ENCODE measurements around the gene CST5. TPM values are rescaled to one million over a fixed set of nuclear protein-coding genes. Genes with fewer than 3 reads are reported as not detected.
"Not testable (repeated sequence)": the region's sequence is repeated elsewhere in the genome, so short reads cannot be mapped to it uniquely, and the experiment has no call there.

CST5 gene
- total RNA-seq, 4 donors from 2014 or later: 1.4 to 4.5 (median 3.7) TPM; not detected in 1

DNA sequence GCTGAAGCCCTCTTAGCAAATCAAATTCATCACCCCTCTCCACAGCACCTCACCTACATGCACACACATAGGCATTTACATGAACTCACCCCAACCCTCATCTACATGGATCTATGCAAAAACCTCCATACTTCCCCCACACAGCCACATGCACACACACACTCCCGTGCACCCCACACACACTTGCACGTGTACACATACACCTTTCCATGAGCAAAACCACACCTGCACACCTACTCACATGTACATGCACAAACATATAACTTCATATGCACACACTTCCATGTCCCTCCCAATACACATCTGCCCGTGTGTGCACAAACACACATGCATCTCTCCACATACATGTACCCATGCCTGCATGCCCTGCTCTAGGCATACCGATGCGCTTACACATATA lies 23.3 kb downstream of the CST5 start:
- Histone ChIP-seq H3K4me3 (no peak overlapping the region), H3K4me1 (peaks cover 0 to 53% (median 40%) of the 10 kb centered on the region in 4 donors), H3K27ac (replicated peaks in 1 of 4) (no peak overlapping the region), H3K27me3 (no peaks in the 10 kb centered on the region), H3K36me3 (no peaks in the 10 kb centered on the region), H3K9me3 (no peaks in the 10 kb centered on the region)
- TF ChIP-seq POLR2A (IDR thresholded peaks at IDR 0.05; ENCODE audit: low read depth): no peak
- DNase-seq (ENCODE audit: extremely low spot score): no peak
- 93% methylated on average over 5 of the region's 5 CpGs for WGBS
- intact Hi-C loops (cut with DNase I): no loop called here

GRCh38 chr20:23841693-23842092 lies 37.9 kb downstream of the CST5 start:
- 60% methylated on average over 2 of the region's 2 CpGs for WGBS
- Histone ChIP-seq H3K4me1 (no peaks in the 10 kb centered on the region), H3K27me3 (no peaks in the 10 kb centered on the region), H3K36me3 (no peaks in the 10 kb centered on the region), H3K9me3 (no peaks in the 10 kb centered on the region), H3K4me3 (no peak overlapping the region), H3K27ac (replicated peaks in 1 of 4) (no peak overlapping the region)
- TF ChIP-seq POLR2AphosphoS5 (IDR thresholded peaks at IDR 0.05) (no peak), EP300 (IDR thresholded peaks at IDR 0.05) (no peak), POLR2A (IDR thresholded peaks at IDR 0.05; ENCODE audit: low read depth) (no peak)
- TF ChIP-seq, protein P1, sequence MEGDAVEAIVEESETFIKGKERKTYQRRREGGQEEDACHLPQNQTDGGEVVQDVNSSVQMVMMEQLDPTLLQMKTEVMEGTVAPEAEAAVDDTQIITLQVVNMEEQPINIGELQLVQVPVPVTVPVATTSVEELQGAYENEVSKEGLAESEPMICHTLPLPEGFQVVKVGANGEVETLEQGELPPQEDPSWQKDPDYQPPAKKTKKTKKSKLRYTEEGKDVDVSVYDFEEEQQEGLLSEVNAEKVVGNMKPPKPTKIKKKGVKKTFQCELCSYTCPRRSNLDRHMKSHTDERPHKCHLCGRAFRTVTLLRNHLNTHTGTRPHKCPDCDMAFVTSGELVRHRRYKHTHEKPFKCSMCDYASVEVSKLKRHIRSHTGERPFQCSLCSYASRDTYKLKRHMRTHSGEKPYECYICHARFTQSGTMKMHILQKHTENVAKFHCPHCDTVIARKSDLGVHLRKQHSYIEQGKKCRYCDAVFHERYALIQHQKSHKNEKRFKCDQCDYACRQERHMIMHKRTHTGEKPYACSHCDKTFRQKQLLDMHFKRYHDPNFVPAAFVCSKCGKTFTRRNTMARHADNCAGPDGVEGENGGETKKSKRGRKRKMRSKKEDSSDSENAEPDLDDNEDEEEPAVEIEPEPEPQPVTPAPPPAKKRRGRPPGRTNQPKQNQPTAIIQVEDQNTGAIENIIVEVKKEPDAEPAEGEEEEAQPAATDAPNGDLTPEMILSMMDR (IDR thresholded peaks at IDR 0.05): no peak
- no peak for DNase-seq (ENCODE audit: extremely low spot score)
- intact Hi-C loops (cut with DNase I): no loop called here

DNA sequence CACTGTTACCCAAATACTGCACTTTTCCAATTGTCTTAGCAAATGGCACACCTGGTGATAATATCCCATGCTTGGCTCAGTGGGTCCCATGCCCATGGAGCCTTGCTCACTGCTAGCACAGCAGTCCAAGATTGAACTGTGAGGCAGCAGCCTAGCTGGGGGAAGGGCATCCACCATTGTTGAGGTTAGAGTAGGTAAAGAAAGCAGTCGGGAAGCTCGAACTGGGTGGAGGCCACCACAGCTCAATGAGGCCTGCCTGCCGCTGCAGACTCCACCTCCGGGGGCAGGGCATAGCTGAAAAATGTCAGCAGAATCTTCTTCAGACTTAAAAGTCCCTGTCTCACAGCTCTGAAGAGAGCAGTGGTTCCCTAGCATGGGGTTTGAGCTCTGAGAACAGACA lies 43.8 kb downstream of the CST5 start:
- H3K27me3 ChIP-seq: no peaks in the 10 kb centered on the region
- intact Hi-C loops (cut with DNase I): no loop called here
- no peaks in the 10 kb centered on the region for H3K9me3 ChIP-seq
- H3K36me3 ChIP-seq: no peaks in the 10 kb centered on the region
- no peak for DNase-seq (ENCODE audit: extremely low spot score)
- WGBS: 77% methylated on average over 2 of the region's 4 CpGs
- H3K27ac ChIP-seq (replicated peaks in 1 of 4): no peak overlapping the region
- TF ChIP-seq POLR2A (IDR thresholded peaks at IDR 0.05; ENCODE audit: low read depth) (no peak), POLR2AphosphoS5 (IDR thresholded peaks at IDR 0.05) (no peak), EP300 (IDR thresholded peaks at IDR 0.05) (no peak)
- TF ChIP-seq, protein P1 (IDR thresholded peaks at IDR 0.05): no peak
- peaks cover 0 to 11% (median 7%) of the 10 kb centered on the region in 4 donors for H3K4me1 ChIP-seq
- H3K4me3 ChIP-seq: no peak overlapping the region

- no peak for TF ChIP-seq POLR2A (IDR thresholded peaks at IDR 0.05; ENCODE audit: low read depth)
- TF ChIP-seq, protein P1 (IDR thresholded peaks at IDR 0.05): no peak
- TF ChIP-seq POLR2AphosphoS5 (IDR thresholded peaks at IDR 0.05): no peak
- TF ChIP-seq EP300 (IDR thresholded peaks at IDR 0.05): no peak
- Histone ChIP-seq H3K27me3 (no peaks in the 10 kb centered on the region), H3K4me3 (no peak overlapping the region), H3K4me1 (peaks cover 0 to 11% (median 7%) of the 10 kb centered on the region in 4 donors), H3K36me3 (no peaks in the 10 kb centered on the region), H3K27ac (replicated peaks in 1 of 4) (no peak overlapping the region), H3K9me3 (no peaks in the 10 kb centered on the region)
- WGBS: 47% methylated on average over 3 of the region's 3 CpGs
- intact Hi-C loops (cut with DNase I): no loop called here
- no peak for DNase-seq (ENCODE audit: extremely low spot score)
These were observed 46.6 kb downstream of the CST5 start for GRCh38 chr20:23832775-23833513.

DNA sequence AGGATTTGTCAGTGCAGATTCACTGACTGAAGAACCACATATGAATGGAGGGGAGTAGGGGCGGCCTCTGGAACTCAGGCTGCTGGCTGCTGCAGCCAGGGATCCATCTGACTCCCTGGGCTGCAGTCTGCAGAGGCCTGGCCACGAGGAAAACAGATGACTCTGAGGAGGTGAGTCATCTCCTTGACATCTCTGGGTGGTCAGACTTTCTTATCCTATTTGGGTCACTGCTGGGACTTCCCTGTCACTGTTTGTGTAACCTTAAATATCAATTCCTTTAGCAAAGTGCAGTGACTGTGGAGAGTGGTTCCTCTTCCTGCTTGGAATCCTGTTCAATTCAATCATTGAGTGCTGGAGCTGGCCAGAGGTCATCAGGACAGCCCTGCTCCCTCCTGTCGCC lies 47.6 kb downstream of the CST5 start:
- H3K27me3 ChIP-seq; DNase-seq (ENCODE audit: extremely low spot score); H3K9me3 ChIP-seq; intact Hi-C loops (cut with DNase I); H3K36me3 ChIP-seq; H3K4me3 ChIP-seq; H3K27ac ChIP-seq (replicated peaks in 1 of 4): not testable (repeated sequence)
- peaks cover 0 to 11% (median 7%) of the 10 kb centered on the region in 4 donors for H3K4me1 ChIP-seq
- WGBS: 40% methylated on average over 3 of the region's 3 CpGs
